Measurements from ENCODE around the gene DNAH1.

DNAH1 gene

DNA sequence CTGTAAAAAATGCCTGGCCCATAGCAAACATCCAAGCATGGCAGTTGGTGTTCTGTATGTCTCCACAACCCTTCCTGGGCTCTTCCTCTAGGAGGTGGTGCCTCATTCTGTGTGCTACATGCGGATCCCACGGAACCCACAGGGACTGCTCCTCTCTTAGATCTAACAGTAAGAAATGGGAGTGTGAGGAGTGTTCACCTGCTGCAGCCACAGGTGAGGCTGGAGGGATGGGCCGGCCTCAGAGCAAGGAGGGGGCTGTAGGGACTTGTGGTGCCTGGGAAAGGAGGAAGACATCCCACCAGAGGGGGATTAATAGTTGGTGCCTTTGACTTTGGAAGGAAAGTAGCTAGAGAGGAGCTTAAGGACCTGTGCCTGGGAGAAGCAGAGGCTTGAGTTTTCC is 106.5 kb downstream of the DNAH1 start:
- Histone ChIP-seq H3K9me3 (no peaks in the 10 kb centered on the region), H3K4me3 (ENCODE audit: low read depth, low read length) (no peak overlapping the region), H3K27me3 (no peaks in the 10 kb centered on the region), H3K4me1 (no peaks in the 10 kb centered on the region), H3K36me3 (no peaks in the 10 kb centered on the region)
- no peak for DNase-seq
- TF ChIP-seq, protein P1, sequence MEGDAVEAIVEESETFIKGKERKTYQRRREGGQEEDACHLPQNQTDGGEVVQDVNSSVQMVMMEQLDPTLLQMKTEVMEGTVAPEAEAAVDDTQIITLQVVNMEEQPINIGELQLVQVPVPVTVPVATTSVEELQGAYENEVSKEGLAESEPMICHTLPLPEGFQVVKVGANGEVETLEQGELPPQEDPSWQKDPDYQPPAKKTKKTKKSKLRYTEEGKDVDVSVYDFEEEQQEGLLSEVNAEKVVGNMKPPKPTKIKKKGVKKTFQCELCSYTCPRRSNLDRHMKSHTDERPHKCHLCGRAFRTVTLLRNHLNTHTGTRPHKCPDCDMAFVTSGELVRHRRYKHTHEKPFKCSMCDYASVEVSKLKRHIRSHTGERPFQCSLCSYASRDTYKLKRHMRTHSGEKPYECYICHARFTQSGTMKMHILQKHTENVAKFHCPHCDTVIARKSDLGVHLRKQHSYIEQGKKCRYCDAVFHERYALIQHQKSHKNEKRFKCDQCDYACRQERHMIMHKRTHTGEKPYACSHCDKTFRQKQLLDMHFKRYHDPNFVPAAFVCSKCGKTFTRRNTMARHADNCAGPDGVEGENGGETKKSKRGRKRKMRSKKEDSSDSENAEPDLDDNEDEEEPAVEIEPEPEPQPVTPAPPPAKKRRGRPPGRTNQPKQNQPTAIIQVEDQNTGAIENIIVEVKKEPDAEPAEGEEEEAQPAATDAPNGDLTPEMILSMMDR (IDR thresholded peaks at IDR 0.05; ENCODE audit: low read depth, low read length), result no peak

DNA sequence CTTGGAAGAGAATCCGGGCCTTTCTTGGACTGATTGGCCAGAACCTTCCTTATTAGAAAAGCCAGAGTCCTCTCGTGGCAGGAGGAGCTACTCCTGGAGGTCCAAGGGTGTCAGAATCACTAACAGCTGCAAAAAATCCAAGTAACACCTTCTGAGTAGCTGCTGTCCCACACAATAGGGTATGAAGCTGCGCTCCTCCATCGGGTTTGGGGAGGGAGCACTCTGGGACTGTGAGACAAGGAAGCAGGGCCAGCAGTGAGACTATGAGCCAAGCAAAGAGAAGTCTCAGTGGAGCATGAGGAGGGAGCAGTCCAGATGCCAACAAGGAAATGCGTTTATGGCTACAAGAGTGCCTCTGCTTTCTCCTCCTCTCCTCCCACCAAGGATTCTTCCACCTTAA is 107.1 kb downstream of the DNAH1 start:
- Histone ChIP-seq H3K27me3 (no peaks in the 10 kb centered on the region), H3K36me3 (no peaks in the 10 kb centered on the region), H3K9me3 (no peaks in the 10 kb centered on the region), H3K4me1 (no peaks in the 10 kb centered on the region), H3K4me3 (ENCODE audit: low read depth, low read length) (no peak overlapping the region)
- no peak for DNase-seq
- TF ChIP-seq, protein P1 (IDR thresholded peaks at IDR 0.05; ENCODE audit: low read depth, low read length), result no peak

DNA sequence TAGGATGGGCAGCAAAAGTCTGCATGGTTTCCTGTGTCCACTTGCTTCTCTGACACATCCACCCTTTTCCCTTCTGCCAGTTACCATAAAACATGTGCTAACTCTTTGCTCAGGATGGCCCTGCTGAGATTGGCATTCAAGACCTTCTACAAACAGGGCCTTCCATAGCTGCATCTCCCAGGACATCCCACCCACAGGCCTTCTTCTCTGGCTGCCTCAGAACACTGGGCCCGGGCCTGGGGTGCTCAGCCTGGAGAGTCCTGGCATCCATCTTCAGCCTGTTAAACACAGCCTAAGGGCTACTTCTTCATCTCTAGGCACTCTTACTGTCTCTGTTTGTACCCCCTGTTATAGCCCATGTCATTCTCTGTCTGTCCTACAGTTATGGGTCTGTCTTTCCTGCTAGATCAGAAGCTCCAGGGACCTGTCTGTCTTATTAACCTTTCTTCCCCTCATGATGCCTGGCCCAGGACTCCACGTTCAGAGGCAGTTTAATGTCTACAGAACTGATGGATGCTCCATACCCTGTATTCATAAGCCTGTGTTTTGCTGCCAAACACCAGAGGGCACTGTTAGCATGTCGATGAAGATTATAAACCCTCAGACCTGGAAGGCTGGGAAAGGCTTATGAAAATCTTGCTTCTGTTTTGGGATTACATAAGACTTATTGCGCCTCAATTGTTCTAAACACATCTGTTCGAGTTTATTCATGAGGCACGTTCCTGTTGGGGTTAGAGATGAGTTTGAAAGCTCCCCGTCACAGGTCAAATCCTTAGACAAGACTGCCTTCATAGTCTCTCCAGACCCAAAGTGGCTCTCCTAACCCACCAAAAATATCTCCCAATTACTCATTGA is 112.3 kb downstream of the DNAH1 start:
- peak; percentile 39 for DNase-seq
- H3K36me3 ChIP-seq, result no peaks in the 10 kb centered on the region
- TF ChIP-seq, protein P1 (IDR thresholded peaks at IDR 0.05; ENCODE audit: low read depth, low read length), result peak; percentile 77

DNA sequence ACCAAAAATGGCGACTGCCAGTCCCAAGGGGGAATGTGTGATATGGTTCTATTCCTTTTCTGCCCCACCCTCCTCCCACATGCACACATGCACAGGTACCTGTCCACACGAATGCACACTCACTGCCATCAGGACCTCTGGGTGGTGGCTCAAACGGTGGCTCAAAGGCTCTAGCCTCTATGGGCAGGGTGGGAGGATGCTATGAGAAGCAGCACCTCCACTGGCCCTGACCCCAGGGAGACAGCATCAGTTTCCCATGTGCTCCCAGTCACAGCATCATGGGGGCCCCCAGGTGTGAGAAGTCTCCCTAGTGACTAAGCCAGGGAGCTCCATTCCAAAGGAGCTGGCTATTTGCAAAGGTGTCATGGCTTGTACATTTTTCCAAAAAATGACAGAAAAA is 112.9 kb downstream of the DNAH1 start:
- H3K9me3 ChIP-seq, result no peaks in the 10 kb centered on the region
- no peaks in the 10 kb centered on the region for H3K4me1 ChIP-seq
- H3K4me3 ChIP-seq (ENCODE audit: low read depth, low read length), result no peak overlapping the region

More for the DNA sequence above, 112.3 kb downstream of the DNAH1 start:
- H3K9me3 ChIP-seq, result no peaks in the 10 kb centered on the region
- no peaks in the 10 kb centered on the region for H3K27me3 ChIP-seq
- H3K4me3 ChIP-seq (ENCODE audit: low read depth, low read length), result no peak overlapping the region
- no peaks in the 10 kb centered on the region for H3K4me1 ChIP-seq

DNA sequence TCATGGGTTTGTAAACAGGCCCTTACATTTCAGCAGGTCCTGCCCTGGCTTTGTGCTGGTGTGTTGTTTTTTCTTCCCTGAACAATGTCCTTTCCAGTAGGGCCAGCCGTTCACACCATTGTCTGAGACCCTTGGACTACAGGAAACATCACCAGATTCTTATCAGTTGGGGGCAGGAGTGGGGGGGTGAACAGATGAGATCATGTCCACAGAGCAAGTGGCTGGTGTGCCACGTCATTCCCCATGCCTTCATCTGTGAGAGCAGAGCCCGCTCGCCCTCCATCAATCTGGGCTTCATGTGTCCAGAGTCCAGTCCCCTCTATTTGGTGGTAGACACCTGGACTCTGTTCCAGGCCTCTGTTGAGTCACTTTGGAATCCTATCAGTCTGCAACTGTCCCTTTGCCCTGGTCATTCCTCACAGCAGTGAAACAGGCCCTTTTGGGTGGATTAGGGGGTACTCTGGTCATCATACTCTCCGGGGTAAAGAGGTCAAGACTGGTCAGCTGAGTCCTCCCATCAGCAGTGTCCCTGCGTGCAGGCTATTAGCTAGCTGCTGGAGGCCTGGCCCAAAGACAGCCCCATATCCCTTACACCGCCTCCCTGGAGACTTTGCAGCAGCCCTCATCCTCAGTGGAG is 113.8 kb downstream of the DNAH1 start:
- Histone ChIP-seq H3K4me3 (ENCODE audit: low read depth, low read length) (no peak overlapping the region), H3K27me3 (no peaks in the 10 kb centered on the region), H3K36me3 (no peaks in the 10 kb centered on the region), H3K4me1 (no peaks in the 10 kb centered on the region; the same call in 1 of the 2 replicates), H3K9me3 (no peaks in the 10 kb centered on the region)
- TF ChIP-seq, protein P1 (IDR thresholded peaks at IDR 0.05; ENCODE audit: low read depth, low read length), result no peak
- no peak for DNase-seq

More for the DNA sequence above, 112.9 kb downstream of the DNAH1 start:
- no peak for DNase-seq
- no peaks in the 10 kb centered on the region for H3K27me3 ChIP-seq
- TF ChIP-seq, protein P1 (IDR thresholded peaks at IDR 0.05; ENCODE audit: low read depth, low read length), result no peak
- no peaks in the 10 kb centered on the region for H3K36me3 ChIP-seq

DNA sequence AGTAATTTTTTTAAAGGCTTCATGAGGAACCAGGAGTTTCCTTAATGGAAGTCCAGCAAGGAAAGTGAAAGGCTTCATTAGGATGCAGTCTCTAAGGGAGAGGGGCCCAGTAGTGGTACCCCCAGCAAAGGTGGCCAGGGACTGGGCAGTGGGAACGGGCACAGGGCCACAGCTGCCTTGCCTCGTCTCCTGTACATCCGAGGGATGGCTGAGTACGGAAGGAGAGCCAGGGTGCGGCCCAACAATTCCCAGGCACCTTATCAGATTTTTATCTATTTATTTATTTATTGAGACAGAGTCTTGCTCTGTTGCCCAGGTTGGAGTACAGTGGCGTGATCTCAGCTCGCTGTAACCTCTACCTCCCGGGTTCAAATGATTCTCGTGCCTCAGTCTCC is 114.3 kb downstream of the DNAH1 start:
- no peak overlapping the region for H3K4me3 ChIP-seq (ENCODE audit: low read depth, low read length)
- no peaks in the 10 kb centered on the region for H3K27me3 ChIP-seq
- no peak for DNase-seq
- TF ChIP-seq, protein P1 (IDR thresholded peaks at IDR 0.05; ENCODE audit: low read depth, low read length), result no peak
- H3K4me1 ChIP-seq, result no peaks in the 10 kb centered on the region; the same call in 1 of the 2 replicates
- no peaks in the 10 kb centered on the region for H3K9me3 ChIP-seq
- H3K36me3 ChIP-seq, result no peaks in the 10 kb centered on the region

Data from BE2C (cell line).